GM19463 (cell line): ENCODE data around the gene TET3.
A peak's percentile ranks its signal among the peaks of the same experiment; 100 is the strongest.

Experiments used
- ATAC-seq: cut with Tn5 transposase; IDR thresholded peaks from one replicate; pipeline ENCODE4 v1.9.1; 2021; ENCODE audit warnings: mild to moderate bottlenecking, moderate library complexity; ENCODE audit not compliant: unreplicated experiment

Gene TET3

DNA sequence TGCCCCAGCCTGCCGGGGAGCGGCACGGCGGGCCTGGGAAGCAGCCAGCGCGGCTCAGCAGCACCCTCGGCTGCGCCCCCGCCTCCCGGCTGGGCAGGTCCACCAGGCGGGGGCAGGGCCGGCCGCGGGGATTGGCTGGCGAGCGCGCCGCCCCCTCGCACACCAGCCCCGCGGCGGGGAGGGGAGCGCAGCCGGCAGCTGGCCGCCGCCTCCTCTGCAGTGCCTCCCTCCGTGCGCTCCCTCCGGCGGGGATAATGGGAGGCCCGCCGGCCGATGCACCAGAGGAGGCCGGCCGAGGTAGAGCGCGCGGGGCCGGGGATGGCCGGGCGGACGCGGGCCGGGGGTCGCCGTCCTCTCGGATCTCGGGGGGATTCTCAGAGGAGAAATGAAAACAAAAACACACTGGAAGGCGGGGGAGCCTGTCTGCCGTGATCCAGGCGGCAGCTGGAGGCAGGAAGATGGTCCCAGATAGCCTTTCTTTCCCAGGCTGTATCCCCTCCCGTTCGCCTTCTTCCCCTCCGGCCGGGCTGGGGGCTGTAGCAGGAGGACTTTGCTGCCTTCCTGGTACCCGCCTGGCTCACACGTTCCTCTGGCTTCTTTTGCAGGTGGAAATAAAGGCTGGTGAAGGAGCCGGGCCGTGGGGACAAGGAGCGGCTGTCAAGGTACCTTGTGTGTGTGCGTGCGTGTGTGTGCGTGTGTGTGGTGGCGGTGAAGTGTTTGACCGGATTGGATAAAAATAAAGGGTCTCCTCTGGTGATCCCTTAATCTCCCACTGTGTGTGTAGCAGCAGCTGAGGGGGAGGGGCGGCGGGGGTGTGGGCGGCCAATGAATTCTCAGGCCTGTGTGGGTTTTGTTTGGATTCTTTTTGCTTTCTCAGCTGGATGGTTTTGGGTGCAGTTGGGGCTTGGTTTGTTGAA lies 18.1 kb downstream of the TET3 start:
- peak; percentile 93 for ATAC-seq

DNA sequence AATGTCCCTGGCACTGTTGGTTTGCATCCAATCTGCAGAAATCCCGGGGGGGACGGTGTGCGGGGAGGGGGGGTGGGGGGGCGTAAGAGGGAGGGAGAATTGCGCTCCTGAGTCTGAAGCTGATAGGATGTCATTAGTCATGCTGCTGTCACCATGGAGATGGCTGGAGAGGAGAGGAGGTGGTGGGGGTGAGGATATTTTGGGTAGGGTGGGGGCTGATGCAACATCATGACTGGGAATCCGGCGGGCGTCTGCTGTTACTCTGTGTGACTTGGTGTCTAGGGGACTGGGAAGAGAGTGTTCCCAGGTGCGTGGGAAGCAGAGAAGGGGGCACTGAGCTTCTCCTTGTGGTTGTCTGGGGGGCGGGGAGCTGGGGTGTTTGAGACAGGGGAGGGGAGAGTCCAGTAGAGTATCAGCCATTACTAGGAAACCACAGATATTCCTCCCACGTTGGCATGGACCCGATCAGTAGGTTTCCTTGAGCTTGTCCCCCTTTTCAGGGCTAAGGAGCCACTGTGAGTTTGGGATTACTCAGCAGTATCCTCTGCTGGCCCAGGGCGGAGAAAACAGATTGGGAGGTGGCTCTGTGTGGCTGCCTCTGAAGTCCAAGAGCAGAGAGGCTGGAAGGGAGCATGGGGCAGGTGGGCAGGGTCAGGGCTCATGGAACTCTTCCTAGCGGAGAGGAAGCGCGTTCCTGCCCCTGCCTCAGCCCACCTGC lies 18.9 kb downstream of the TET3 start:
- no peak for ATAC-seq

DNA sequence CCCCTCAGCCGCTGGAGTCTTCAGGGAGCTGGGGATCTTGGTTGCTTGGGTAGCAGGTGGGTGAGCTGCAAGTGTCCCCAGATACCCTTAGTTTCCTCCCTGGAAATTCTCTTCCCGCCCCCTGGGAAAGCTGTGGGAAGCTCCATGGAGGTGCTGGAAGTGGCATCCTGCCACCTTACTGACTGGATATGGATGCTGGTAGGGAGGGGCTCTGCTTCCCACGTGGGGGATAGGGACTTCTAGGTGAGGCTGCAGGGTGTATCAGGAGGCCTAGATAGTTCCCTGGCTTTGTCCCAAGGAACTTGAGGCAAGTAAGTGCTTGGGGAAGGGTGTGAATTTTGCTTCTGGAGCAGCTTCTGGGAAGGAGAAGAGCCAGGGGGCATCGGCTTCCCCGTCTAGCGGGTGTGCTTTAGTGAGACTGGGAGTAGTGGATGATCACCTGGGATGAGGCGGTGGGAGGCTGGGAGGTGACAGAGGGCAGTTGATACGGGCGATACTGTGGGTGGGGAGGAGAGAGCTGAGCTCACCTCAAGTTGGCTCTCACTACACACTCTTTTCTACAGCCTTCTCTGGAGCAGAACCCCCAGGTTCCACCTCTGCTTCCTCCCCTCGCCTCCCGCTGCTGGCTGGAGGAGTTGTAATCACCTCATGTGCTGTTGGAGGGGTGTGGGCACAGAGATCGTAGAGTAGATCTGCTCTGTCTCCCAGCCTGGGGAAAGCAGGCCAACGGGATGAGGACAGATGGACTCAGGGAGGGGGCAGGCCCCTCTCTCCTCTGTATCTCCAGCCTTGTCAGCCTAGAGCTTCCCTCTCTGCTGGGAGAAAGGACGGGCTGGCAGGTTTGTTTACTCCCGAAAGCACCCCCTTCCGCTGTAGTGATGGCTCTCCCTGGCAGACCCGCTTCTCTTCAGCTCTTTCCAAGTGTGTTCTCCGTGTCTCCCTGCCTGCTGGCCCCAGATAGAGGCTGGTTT lies 19.8 kb downstream of the TET3 start:
- no peak for ATAC-seq

DNA sequence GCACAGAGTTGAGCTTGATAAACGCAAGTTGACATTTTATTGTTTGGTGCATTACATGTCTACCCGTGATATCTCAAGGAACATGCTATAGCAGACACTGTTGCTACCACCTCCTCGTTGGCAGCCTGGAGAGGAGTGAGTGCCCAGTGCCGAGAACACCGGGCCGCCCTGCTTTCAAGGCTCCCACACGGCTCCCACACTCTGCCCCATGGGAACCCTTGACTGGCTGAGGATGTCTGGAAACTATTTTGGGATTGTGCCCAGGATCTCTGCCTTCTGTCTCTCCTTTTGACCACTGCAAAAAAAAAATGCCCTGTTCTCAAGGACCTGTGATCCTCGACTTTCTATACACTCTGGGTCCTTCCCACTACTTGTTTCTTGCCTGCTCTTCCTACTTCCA lies 21.1 kb downstream of the TET3 start:
- ATAC-seq = no peak

DNA sequence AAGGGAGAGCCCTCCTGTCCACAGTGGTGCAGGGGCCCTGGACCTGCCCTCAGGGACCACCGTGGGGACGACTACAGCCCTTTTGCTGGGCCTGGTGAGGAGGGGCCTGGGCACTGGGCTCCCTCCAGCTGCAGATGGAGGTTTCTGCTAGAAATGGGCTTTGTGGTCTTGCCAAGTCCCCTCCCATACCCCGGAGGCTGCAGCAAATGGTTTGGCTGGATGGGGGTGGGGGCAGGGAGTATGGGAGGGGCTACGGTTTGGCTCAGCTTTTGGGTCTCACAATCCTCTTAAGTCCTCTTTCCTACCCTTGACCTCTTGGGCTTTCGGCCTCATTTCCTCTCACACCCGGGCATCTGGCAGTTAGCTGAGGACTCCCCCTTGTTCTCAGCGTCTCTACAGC lies 21.7 kb downstream of the TET3 start:
- no peak for ATAC-seq

DNA sequence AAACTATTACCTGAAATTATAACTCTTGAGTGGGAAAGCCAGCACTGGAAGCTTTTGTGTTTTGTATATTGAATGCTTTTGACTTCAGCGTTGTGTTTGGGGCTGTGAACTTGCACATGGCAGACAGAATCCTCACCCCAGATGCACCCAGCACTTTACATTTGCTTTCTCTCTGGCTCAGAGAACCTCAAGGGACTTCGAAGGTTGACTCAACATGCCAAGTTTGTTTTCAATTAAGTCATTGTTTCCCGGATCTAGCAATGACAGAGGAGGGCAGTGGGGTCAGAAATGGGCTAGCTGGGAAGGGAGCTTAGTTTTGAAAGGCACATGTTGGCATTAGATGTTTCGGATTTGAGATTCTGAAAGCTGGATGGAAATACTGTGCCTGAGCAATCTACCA lies 22.4 kb downstream of the TET3 start:
- no peak for ATAC-seq

DNA sequence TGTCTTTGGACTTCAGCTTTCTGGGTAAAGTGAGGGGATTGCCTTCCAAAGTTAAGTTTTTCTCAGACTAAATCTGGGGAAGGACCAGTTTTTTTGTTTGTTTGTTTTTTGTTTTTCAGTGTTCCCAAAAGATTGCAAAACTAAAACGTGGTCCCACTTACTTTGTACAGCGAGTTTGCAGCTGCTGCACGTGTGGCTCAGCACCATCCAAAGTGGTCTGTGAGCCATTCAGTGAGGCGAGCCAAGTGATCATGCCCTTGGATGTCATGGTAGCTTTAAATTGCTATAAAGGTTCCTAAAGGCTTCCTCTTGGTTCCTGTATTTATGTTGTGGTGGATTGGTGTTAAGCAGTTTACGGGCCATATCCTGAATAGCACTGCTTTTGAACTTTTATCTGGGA lies 23.0 kb downstream of the TET3 start:
- no peak for ATAC-seq

DNA sequence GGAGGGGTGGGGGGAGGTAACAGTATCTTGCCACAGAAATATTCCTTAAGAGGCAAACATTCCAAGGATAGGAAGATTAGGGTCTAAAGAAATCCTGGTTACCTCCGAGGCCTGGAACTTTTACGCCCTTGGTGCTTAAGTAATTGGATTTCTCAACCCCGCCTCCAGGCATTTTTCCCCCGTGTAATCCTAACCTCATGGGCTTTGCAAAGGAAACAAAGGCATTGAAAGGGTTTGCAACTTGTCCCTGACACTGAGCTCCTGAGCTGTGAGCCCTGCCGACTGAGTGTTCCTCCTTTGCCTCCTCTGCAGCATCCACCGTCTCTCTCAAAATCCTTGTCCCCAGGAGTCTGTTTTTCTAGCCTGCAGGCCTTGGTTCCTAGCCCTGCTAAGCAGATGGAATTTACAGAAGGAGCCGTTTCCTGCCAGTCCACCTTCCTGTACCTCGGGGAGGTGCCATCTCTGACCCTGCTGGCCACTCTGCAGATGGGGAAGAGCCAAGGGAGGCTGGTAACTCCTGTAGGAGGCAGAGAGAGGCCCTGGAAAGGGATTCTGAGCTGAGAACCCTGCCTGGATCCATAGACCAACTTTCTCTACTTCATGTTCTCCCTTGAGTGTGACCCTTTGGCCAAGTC lies 24.2 kb downstream of the TET3 start:
- no peak for ATAC-seq

DNA sequence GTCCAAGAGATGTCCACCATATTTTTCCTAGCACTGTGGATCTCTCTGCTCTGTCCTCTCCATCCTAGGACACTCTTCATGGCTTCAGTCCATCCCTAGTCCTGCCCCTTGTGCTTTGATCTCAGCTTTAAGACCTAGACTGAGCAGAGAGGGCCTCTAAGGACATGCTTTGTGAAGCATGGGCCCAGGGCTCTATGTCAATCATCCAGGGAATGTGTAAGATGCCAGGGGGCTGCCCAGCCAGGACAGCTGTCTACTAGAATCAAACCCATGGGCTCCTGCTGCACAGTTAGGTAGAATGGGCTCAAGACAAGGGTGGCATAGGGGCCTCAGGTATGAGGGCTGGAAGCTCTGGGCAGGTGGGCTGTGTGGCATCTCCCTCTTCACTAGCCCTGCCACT lies 24.9 kb downstream of the TET3 start:
- ATAC-seq = no peak

DNA sequence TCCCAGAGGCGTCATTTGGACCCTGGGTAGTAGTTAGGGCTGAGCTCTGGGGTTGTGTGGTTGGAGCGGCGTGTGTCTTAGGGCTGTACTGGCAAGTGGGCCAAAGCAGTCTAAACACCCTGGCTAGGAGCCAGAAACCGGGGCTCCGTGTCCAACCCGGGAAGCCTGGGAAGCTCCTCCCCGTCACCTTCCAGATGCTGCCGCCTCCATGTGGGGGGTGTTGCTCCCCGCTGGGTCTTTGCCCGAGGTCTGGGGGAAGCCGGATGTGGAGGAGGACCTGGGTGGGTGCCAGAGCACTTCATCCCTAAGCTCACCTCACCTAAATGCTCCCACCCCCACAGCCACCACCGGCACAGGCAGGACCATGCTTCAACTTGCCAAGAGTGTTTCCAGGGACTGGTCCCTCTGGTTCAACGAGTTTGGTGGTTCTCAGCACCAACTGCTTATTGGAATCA lies 25.4 kb downstream of the TET3 start:
- no peak for ATAC-seq

DNA sequence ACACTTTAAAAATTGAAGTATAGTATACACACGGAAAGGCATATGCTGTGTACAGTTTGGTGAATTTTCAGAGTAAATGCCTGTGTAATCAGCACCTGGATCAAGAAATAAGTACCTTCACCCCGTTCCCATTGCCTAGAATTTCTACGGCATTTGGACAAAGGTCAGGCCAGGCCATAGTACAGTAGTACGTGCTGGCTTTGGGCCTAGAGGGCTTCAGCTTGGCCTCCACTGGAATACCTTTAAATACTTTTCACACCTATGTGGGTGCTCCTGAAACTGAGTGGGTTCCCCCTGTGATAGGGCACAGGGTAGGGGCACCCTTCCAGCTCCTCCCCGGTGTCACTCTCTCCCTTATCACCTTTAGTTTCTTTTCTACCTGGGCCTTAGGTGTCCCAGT lies 26.5 kb downstream of the TET3 start:
- ATAC-seq = no peak

DNA sequence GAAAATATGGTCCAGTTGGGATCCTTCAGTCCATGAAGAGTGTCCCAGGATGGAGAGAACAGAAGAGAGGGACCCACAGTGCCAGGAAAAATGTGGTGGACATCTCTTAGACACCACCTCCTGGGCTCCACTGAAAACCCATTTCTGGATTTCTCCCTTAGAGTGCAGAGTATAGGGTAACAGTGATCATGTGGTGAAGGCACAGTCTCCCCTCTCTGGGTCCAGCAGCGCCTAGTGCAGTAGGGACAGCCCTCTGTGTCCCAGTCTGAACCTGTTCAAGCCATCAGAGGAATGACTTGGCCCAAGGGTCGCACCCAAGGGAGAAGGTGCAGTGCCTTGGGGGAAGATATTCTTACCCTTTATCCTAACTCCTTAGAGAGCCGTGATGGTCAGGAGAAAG lies 30.1 kb downstream of the TET3 start:
- no peak for ATAC-seq

DNA sequence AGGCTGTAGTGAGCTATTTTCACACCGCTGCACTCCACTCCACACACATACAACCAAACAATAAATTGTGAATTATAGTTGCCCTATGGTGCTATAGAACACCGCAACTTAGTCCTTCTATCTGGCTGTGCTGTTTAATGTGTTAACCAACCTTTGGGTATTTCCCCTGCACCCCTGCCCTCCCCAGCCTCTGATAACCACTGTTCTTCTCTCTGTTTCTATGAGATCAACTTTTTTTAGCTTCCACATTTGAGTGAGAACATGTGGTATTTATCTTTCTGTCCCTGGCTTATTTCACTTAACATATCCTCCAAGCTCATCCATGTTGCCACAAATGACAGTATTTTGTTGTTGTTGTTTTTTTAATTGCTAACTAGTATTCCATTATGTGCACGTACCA lies 32.5 kb downstream of the TET3 start:
- peak; percentile 75 for ATAC-seq

DNA sequence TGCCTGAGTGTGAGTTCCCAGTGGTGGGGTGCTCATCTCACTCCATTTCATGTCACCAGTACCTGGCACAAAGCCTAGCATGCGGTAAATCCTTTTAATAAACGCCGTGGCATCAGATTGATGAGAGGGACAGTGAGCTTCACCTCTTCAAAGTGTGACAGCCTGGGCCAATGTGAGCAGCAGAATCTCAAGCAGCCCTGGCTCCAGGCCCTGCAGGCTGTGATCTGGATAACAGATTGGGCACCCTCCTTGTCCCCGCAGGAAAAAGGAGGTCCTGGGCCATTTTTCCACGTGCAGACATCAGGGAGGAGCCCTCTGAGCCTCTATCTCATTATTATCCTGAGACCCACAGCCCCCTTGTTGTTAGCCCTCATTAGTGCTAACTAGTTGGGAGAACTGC lies 34.8 kb downstream of the TET3 start:
- ATAC-seq = no peak

DNA sequence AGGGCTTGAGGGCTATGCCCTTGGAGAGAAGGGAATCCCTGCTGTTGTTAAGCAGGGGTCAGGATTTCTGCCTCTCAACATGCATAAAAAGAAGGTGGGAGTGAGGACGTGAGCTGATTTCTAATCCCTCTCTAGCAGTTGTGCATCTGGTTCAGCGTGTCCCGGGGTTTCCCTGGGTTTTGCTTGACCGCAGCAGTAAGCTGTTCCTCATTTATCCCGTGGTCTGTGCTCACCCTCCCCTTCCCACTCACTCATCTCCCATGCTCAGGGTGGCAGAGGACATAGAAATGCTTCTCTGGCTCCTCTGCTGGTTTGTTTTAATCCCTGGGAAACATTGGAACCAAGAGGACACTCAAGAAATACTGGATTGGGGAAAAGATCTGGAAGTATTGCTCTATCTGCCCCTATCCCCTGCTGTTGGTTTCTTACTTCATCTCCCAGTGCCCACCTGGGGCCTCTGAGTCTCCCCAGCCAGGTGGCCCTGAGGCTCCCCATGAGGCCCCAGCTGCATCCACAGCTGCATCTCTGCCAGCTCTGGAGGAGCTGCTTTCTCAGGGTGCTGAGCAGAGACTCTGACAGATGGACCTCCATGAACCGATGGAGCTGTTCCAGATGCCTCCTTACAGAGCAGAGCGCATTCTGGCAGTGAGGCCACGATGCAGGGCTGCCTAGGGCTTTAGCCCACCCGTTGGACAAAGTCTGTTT lies 36.1 kb downstream of the TET3 start:
- peak; percentile 49 for ATAC-seq

DNA sequence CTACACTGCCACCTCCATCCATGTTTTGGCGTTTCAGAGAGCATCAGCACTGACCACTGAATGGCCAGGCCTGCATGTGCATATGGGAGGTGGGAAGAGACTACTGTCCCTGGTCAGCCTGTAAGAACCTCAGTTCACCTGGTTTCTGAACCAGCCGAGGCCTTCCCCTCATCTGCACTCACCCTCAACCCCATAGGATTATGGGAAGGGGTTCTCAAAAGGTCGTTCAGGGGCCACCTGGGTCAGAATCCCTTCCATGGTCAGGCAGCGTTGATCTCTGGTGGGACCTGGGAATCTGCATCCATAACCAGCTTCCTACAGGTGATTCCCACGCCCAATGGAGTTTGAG lies 36.7 kb downstream of the TET3 start:
- ATAC-seq = no peak

DNA sequence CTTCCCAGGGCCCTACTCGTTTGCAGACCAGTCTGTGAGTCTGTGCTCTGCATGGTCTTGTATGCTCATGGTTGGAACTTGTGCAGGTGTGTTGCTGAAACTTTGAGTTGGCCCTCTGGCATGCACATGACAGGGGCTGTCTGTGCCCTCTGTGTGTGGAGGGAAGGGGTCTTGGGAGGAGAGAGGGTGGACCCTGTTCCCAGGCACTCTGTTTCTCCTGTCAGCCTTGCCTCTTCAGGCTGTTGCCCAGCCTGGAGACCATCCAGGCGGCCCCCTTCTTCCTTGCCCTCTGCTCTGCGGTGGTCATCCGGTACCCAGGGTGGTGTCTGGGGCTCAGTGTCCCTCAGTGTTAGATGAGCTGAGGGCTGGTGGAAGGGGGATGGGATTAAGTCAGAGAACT lies 39.5 kb downstream of the TET3 start:
- no peak for ATAC-seq

DNA sequence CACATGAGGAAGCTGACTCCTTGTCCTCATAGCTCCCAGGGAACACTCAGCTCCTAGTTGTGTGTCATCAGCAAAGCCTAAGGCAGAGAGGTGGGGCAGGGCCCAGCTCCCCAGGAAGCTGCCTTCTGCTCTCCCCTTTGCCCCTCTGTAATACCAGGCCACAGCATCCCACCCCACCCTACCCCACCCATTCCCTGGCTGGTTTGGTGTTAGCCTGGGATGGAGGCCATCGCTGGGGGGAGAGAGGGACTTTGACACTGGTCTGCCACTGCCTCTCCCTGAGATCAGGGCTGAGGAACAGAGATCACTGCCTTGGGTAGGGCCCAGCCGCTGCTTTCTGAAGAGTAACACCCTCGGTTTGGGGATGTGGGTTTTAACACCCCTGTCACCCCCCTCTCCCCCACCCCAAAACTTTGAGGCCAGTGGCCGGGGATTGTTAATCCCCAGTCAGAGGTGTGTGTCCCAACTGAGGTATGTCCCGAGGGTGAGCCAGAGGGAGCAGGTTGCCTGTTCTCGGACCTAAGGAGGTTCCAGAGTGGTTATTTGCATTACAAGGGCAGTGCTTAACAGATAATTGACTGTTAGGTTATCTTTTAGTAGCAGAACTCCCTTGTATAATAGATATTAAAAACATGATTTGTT lies 41.4 kb downstream of the TET3 start:
- ATAC-seq = peak; percentile 39

DNA sequence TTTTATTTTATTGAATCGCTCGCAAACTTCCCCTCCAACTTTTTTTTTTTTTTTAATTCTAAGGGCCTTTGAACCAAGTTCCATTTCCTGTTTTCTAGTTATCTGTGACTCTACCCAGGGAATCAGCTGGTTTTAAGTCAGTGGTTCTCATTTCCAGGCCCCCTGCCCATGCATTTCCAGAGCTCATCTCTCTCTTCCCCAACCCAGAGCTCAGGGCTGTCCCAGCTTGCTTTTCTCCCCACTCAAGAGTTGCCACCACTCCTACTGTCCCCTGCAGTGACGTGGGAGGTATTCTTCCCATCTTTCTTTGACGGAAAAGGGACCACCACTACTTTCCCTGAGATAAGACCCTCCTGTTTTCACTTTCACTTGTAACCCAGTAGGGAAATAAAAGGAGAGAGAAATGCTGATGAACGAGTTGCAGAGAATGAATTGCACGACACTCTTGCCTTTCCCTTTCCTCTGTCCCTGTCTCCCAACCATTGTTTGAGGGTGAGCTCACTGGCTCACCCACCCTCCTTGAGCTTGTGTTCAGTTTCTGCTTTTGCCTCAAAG lies 42.1 kb downstream of the TET3 start:
- ATAC-seq = no peak
